Measurements from ENCODE around the gene H2AZ1.
"Not testable (repeated sequence)": the region's sequence is repeated elsewhere in the genome, so short reads cannot be mapped to it uniquely, and the experiment has no call there.

Gene H2AZ1

DNA sequence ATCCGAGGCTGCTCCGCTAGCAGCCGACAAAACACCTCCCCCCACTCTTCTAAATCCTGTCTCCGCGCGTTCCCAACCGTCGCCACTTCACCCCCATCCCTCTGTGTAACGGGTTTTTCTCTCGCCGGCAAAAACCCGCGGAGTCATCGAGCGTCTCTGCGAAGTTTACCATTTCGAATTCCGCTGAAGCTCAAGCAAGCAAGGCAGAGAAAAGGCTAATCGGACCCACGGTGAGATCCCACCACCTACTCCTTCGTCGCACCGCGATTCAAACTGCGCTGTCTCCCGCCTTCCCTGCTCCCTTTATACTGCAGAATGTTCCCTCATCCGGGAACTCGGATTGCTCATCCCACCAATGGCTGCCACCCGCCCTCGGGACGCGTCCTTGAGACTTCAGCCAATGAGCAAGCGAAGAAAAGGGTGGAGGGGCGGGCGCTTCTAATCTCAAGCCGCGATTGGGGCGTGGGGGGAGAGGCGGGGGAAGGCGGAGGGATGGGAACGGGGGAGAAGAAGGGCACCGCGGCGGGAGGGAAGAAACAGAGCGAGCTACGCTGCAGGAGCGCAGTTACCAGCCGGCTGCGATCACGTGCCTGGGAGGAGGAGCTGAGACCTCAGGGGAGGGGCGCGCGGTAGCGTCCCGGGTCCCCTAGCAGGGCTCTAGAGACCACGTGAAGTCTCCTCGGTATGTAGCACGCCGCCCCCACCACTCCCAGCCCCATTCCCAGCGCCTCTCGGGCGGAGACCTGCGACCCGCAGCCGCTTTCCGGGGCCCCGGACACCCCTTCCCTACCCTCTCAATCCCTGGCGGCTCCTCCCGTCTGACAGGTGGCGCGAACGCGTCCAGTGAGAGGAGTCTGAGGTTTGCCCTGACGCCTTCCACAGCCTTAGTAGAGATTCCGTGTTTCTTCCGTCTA lies at the start of gene H2AZ1:
Gene H2AZ1, minus strand, starts transcription at position 277 of the 914 bp plus-strand sequence. Its CDS starts 105 bp downstream, at position 172.
- DNase-seq, result peak; percentile 94

DNA sequence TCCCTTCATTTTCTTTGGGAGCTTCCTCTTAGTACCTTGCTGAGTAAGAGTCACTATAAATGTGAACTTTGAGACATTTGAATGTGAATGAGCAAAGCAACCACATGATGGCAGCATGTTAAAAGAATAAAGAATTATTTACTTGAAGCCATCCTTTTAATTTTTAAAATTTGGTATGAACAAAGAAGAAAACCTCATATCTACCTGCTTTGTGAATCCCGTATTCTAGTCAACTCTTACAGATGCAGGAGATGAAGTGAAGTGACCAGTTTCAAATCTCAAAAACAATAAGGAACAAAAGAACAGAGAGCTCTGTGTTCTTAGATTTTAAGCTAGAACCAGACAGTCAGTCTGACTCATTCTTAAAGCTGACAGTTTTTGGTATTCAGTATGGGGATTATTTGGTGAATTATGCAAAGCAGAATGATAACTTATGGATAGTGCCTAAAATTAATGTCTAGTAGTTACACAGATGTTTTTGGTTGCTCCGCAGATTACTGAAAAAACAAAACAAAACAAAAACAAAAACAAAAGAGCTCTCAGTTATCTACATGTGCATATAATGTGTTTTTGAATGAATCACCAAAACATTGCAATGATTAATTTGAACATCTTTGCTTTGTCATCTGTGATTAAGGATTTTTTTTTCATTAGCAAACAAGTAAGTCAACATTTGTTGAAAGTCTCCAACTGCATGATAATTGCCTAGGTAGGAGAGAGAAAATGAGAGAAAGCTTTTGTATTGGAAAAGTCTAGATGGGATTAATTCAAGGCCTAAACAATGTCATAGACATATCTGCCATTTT lies 48.2 kb upstream of the H2AZ1 start:
- DNase-seq, result no peak

DNA sequence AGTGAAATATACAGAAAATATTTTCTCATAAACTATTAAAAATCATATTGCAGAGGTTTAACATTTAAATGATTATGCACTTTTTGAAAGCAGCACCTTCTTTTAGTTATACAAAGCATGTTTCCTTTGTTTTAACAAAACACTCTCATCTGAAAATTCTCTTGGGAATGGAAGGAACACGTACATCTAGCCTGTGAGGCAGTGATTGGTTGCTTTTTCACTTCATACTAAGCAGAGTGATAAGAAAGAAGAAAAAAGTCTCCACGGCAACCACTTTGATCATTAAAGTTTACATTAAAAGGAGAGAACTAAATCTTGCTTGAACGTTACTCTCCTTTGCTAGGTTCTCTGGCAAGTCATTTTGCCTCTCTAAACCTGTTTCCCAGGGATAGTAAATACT lies 41.7 kb upstream of the H2AZ1 start:
- DNase-seq, result no peak

DNA sequence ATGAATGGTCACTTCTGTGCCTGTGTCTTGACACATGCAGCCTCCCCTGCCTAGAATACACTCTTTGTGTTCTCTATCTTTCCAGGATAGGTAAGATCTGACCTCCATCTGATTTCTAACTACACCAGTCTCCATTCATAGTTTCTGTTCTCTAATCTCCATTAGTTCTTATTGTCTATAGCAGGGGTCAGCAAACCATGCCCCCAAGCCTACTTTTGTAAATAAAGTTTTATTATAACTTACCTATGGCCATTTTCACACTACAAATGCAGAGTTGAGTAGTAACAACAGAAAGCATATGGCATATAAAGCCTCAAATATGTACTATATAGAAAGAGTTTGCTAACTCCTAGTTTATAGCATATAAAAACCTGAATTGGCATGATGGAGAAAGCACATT lies 37.6 kb upstream of the H2AZ1 start:
- no peak for DNase-seq

DNA sequence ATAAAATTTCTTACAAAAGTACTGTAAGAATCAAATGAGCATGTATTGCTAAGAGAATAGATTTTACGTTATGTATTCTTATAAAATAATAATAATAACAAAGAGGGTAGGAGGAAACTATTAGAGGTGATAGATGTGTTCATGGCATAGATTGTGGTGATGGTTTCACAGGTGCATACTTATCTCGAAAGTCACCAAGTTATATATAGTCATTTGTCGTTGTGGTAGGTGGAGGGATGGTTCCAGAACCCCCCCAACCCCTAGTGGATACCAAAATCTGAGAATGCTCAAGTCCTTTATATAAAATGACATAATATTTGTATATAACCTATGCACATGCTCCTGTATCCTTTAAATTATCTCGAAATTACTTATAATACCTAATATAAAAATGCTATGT lies 36.7 kb upstream of the H2AZ1 start:
- no peak for DNase-seq

DNA sequence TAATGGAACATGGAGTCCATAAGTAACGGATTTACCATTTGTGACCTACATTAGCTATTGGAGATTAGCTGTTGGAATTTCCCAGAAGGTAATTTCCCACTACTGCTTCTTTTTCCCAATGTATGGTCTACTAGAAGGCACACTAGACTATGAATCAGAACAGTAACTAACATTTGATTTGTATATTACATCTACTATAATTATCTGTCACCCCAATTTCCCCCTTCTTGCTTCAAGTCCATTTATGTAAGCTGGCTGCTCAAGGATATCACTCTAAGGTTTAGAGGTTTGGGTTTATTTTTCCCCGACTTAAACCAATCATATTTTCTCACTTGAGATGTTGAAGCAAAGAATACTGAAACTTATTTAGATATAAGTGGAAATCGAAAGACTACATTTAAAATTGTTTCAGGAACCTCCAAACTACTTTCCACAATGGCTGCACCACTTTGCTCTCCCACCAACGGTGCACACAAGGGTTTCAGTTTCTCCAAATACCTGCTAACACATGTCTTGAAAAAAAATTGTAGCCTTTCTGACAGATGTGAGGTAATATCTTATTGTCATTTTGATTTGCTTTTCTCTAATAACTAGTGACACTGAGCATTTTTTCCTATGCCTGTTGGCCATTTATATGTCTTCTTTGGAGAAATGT lies 33.3 kb upstream of the H2AZ1 start:
- no peak for DNase-seq

DNA sequence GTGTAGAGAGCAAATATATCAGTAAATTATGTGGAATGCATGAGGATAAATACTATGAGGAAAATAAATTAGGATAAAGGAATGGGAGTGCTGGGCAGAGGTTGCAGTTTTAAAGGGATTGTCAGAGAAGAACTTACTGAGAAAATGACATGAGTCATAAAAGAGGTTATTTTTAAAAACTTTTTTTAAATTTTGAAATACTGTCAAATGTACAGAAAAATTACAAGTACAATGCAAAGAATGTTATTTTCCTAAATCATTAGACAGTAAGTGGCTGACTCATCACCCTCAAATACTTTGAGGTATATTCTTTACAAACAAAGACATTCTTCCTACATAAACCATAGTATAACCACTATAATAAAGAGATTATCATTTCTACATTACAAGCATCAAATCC lies 29.8 kb upstream of the H2AZ1 start:
- no peak for DNase-seq

DNA sequence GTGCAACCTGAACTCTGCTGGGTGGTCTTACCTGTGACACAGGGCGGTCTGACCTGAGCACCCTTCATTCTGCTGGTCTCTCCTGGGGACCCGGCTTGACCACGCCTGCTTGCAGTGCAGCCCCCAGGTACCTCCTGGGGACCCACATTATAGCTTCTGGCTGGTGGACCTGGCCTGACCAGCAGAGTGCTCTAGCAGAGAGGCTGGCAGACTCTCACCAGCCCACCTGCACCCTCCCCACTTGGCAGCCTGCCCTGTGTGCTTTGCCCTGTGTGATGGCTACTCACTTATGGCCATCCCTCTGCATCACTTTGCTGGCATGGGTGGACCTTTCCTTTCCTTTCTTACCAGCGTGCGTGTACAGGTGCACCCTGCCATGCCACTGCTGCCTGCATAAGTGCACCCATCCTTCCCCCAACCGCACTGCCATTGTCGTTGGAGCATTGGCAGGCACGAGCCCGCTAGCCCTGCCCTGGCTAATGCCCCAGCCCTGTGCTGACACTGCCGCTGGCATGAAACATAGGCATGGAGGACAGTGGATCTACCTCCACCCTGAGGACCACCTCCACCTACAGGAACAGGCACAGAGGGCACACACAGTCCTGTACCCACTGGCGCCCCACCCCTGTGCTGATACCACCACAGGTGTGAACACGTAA lies 21.5 kb upstream of the H2AZ1 start:
- DNase-seq, result no peak

DNA sequence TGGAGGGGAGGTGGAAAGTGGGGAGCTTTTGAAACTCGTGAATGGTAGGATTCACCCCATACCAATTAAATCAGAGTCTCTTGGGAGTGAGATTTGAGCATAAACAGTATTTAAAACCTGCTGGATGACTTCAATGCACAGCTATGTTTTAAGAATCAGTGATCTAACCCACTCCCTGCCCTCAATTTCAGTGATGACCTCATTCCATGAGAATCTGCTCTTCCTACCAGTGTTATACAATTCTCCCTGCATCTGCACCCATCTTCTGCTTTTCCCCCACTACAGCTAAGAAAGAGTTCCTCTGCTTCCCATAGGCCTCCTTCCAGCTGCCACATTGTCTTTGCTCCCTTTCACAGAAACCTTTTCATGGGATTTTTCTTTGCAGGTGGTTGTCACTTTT lies 18.3 kb upstream of the H2AZ1 start:
- no peak for DNase-seq

DNA sequence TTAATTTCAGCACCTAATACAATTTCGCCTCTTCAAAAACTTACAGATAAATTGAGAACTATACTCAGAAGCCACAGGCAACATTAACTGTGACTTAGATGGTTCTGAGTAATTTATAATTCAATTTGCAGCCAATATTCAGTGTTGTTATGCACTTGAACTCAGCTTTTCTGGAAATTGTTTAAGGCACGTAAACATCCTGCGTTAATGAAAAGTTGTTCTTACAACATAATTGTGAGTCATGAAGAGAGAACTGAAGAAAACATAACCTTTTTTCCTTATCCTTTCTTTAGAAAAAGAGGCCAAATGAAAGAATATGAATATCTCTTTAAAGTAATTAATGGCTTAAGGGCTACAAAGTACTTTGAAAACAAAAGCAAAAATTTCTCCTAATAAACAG lies 16.6 kb upstream of the H2AZ1 start:
- DNase-seq, result no peak

DNA sequence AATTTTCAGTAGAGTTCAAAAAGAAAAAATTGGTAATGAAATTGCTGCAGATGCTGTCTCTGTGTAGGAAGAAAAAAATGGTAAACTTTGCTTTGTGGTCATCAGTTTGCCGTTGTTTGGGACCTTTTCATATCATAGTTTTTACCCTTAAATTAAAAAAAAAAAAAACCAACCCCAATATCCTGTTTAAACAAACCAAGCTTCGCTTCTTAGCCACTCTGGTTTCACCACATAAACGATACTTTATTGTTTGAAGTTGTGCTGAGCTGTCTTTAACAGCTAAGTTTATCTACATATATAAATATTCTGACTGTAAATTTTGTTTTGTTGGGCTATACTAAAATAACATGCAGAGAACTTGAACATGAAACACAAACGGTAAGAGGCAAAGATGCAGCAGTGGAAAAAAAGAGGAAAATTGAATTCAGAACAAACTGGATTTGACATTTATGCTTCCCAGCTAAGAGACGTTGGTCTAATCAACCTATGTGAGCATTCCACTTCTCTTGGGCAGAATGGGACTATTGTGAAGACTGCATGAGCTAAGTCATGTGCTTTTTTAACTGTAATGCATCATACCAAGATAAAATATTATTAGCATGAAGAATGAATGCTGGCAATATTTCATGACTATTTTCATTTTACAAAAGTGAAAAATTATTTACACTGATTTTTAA lies 15.7 kb upstream of the H2AZ1 start:
- DNase-seq, result no peak

DNA sequence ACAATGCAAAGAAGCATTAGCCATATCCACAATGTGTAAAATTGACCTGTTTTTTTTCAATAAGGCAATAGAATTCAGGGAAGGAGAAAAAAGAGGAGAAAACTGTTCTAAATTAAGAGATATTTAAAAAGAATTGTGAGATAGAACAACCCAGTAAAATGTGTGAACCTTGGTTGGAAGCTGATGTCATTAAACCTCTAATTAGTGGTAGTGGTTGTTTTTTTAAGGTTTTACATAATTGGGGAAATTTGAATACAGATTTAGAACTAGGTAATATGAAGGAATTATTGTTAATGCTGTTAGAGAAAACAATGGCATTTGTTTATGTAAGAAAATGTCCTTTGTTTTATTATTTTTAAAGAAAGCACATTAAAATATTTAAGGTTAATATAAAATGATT lies 15.1 kb upstream of the H2AZ1 start:
- no peak for DNase-seq

DNA sequence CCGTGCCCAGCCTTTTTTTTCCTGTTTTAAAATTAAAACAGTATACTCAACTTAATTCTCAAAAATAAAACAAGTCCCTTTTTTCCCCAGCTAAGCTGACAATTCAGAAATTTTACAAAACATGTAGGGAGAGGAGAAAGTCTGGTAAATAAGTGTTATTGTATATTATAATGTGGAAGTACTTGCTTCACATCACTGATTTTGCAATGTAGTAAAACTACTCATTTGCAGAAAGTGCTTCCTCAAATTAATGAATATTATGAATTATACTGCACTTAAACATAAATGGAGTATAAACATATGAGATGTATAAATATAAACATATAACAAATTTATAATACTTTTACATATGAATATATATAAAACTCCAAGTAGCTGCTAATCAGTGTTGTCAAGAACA lies 11.6 kb upstream of the H2AZ1 start:
- DNase-seq, result no peak

DNA sequence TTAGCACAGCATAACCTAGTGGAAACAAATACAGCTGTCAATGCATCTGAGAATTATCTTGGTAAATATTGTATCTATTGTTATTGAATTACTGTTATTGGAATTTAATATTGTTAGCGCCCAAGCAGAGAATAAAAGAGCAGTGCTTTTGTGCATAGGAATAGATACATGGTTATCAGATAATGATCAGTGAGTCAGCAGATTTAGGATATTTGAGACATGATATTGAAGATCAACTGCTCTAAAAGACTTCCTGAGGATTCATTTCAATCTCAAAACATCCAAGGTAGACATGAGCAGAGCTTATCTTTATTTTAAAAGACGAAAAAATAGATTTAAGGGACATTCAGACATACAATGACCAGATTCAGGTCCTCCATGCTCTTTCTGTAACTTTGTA lies 10.6 kb upstream of the H2AZ1 start:
- no peak for DNase-seq

DNA sequence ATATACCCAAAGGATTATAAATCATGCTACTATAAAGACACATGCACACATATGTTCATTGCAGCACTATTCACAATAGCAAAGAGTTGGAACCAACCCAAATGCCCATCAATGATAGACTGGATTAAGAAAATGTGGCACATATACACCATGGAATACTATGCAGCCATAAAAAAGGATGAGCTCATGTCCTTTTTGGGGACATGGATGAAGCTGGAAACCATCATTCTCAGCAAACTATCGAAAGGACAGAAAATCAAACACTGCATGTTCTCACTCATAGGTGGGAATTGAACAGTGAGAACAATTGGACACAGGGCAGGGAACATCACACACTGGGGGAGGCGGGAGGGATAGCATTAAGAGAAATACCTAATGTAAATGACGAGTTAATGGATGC lies 8.1 kb upstream of the H2AZ1 start:
- not testable (repeated sequence) for DNase-seq

DNA sequence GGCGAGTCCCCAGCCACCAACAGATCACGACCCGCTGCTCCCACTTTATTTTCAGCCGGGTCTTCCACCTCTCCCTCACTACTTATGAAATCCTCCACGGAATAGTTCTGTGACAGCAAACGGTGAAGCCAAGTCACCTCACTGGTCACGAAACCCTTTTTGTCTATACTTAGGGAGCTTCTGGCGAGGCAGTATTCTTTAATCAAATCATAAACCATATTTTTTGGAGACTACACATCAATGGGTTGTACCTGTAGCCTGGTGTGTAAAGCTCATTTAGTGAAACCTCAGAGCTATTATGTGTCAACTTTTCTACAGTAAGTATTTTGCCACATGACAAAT lies 809 bp upstream of the H2AZ1 start:
- DNase-seq, result no peak

DNA sequence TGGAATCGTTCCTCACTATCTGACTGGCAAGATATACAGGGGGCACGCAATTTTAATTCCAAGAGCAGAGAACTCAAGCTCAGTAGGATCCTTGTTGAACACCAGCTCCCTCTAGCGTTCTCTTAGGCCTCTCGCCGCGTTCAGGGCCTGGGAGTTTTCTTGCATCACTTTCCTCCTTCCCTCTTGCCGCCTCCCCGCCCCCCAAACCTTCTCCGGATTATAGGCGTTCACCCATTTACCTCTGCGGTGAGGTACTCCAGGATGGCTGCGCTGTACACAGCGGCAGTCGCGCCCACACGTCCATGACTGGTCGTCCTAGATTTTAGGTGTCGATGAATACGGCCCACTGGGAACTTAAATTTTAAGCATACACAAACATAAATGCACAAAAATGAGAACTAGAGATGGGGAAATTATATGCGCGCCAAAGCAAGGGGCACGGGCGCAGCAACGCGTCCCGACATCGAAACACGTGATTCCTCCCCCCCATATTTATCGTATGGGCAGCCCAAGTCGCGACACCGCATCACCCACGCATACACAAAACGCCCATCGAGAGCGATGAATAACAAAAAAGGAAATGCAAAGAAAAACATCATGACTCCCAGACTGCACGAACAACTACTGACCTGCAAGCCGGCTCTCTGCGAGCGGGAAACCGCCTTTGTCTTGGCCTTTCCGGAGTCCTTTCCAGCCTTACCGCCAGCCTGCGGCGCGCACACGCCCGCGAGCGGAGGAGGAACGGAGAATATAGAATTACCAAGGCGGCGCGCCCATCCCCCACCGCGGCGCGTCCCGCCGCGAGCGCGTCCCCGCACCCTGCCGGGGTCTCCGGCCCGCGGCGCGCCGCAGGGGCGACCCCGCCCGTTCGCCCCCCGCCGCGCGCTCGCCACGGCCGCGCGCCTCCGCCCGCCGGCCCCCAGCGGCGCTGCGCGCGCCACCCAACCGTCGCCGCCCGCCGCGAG lies 759 bp downstream of the H2AZ1 start:
- DNase-seq, result peak; percentile 89

DNA sequence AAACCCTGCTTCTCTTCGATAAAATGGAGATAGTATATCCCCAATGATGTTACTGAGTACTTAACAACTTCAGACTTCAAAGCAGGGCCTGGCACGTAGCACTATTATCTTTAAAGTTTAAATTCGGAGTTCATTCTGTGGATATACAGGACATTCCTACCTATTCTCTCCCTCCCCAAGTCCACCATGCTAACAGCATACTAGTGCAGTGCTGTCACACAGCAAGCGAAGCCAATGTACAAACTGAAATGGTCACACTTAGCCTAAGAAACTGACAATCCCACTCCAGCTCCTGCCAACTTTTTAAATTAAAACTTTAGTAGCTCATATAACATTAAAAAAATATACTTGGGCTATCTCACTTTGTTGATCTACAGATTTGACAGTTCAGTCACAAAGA lies 2.5 kb downstream of the H2AZ1 start:
- DNase-seq, result no peak

DNA sequence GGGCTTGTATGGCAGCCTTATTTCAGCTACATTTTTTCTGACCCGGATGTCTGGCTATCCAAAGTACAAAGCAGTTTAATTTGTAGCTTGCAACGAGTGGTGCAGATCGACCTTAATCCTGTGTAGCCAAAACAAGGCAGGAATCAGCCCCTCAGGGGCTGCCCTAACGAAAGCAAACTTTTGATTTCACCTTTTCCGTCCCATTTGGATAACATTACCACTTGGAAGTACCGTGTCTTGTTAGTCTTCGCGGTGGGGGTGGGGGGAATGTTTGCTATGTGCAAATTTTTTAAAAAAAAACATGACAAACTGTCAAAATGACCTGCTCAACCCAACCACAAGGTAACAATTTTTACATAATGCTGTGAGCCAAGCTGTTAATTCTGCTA lies 2.9 kb downstream of the H2AZ1 start:
- no peak for DNase-seq

DNA sequence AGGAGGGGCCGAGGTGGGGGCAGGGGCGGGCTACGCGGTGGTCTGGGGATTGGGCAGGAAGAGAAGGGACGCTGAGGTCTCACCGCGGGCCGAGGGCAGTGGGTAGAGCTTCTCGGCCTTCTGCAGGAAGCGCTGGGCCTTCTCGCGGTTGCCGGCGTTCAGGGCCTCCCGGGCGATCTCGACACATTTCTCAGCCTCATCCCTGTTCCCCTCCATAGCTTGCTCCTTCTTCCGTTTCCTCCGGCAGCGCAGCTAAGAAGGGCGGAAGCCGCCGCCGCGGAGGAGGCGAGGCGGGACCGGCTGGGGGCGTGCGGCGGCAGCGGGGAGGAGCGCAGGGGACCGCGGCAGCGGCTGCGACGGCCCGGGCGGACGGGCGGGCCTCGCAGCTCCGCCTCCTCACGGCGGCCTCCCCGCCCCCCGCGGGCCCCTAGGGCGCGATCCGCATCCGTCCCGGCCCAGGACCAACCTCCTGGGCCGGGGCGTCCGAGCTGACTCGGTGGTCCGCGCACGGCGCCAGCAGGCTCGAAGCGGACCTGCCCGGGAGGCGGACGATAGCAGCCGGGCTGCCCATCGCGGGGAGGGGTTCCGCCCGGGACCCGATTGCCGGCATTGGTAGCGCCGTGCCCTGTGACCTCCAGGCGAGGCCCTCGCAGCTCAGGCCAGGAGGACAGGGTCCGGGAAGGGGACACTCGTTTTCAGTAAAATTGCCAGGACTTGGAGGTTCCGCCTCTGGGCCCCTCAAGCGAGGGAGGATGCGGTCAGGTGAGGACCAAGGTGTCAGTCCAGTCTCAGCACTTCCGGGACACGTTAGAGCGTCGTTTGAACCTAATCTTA lies 3.5 kb downstream of the H2AZ1 start, which contains the start of gene DNAJB14:
Gene DNAJB14, minus strand, starts transcription at position 263 of the 834 bp plus-strand sequence. Its CDS starts 47 bp downstream, at position 216.
- peak; percentile 59 for DNase-seq

All from NCI-H510A (cell line).